Upper lobe of right lung (tissue), 1 donor: ENCODE measurements around the gene BTAF1. TPM values are rescaled to one million over a fixed set of nuclear protein-coding genes. Genes with fewer than 3 reads are reported as not detected.
"Not testable (repeated sequence)": the region's sequence is repeated elsewhere in the genome, so short reads cannot be mapped to it uniquely, and the experiment has no call there.

Source experiments
- ATAC-seq: fragments of 200-7000 bp; cut with Tn5 transposase; one replicate; pipeline ENCODE4 v1.9.1; 2020; ENCODE audit warnings: mild to moderate bottlenecking, moderate library complexity
- DNase-seq: peaks from one replicate; pipeline ENCODE4 v3.0.0-alpha.2; 2020
- H3K27ac ChIP-seq: fragments of 200-600 bp; one replicate; pipeline ENCODE4 v1.8.0; 2022
- H3K27me3 ChIP-seq: fragments of 200-600 bp; one replicate; pipeline ENCODE4 v1.8.0; 2022; ENCODE audit warnings: mild to moderate bottlenecking
- H3K36me3 ChIP-seq: fragments of 200-600 bp; one replicate; pipeline ENCODE4 v1.8.0; 2022
- H3K4me1 ChIP-seq: fragments of 200-600 bp; one replicate; pipeline ENCODE4 v1.8.0; 2022
- H3K4me3 ChIP-seq: fragments of 200-600 bp; one replicate; pipeline ENCODE4 v1.8.0; 2022; ENCODE audit warnings: mild to moderate bottlenecking
- H3K9me3 ChIP-seq: fragments of 200-600 bp; one replicate; pipeline ENCODE4 v1.8.0; 2022
- intact Hi-C: fragments of 100-400 bp; cut with DNase I; formaldehyde crosslinking; loops from one replicate; pipeline ENCODE4 v1.11.0; 2022
- total RNA-seq: library from RNA; stranded (reverse); fragmentation: NEBNext Ultra II Directional; extraction: Animal tissue kit (Norgen Biotek cat#: 25700); gene quantifications from one replicate; pipeline ENCODE4 v1.2.1, GENCODE V29; 2021
- TF ChIP-seq, protein P1 (sequence below): fragments of 200-600 bp; IDR thresholded peaks from one replicate; pipeline ENCODE4 v1.8.0; 2022; ENCODE audit warnings: antibody characterized with exemption
- donor health status: DM: no; HTN: yes; CAD: no; lungs with severe emphysema.

Gene BTAF1
- total RNA-seq, 1 donor from 2014 or later = 28.6 TPM

DNA sequence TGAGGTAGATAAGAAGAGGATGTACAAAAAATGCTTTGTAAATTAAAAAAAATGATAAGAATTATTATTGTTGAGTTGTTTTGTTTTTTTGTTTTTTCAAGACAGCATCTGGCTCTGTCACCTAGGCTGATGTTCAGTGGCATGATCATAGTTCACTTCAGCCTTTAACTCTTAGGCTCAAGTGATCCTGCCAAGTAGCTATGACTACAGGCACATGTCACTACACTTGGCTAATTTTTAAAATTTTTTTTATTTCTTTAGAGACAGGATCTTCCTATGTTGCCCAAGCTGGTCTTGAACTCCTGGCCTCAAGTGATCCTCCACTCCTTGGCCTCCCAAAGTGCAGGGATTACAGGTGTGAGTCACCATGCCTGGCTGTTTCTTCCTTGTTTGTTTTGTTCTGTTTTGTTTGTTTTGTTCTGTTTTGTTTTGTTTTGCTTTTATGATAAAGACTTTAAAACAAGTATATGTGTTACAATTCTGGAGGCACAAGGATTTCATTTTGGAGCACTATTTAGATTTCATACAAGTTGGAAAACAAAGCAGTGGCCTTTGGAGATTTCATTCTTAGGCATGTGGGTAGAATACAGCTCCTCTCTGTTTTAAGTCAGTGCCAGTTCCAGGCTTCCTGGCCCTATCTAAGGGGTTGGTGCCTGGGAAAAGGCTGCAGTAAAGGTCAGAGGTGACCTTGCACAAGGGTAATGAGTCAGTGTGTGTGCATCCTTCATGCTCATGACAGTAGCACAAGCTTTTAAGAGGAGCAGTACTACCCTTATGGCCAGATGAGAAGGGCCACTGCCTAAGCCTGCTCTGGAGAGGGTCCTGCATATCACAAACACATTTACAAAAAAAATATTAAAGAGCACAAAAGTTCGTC is 32.2 kb upstream of the BTAF1 start:
- ATAC-seq (no peak), DNase-seq (no peak)
- Histone ChIP-seq H3K9me3 (no peaks in the 10 kb centered on the region), H3K27ac (no peak overlapping the region), H3K36me3 (no peaks in the 10 kb centered on the region), H3K4me1 (peaks cover 10% of the 10 kb centered on the region), H3K4me3 (no peak overlapping the region), H3K27me3 (no peaks in the 10 kb centered on the region)
- intact Hi-C loops = no loop called here
- TF ChIP-seq, protein P1, sequence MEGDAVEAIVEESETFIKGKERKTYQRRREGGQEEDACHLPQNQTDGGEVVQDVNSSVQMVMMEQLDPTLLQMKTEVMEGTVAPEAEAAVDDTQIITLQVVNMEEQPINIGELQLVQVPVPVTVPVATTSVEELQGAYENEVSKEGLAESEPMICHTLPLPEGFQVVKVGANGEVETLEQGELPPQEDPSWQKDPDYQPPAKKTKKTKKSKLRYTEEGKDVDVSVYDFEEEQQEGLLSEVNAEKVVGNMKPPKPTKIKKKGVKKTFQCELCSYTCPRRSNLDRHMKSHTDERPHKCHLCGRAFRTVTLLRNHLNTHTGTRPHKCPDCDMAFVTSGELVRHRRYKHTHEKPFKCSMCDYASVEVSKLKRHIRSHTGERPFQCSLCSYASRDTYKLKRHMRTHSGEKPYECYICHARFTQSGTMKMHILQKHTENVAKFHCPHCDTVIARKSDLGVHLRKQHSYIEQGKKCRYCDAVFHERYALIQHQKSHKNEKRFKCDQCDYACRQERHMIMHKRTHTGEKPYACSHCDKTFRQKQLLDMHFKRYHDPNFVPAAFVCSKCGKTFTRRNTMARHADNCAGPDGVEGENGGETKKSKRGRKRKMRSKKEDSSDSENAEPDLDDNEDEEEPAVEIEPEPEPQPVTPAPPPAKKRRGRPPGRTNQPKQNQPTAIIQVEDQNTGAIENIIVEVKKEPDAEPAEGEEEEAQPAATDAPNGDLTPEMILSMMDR = no peak

DNA sequence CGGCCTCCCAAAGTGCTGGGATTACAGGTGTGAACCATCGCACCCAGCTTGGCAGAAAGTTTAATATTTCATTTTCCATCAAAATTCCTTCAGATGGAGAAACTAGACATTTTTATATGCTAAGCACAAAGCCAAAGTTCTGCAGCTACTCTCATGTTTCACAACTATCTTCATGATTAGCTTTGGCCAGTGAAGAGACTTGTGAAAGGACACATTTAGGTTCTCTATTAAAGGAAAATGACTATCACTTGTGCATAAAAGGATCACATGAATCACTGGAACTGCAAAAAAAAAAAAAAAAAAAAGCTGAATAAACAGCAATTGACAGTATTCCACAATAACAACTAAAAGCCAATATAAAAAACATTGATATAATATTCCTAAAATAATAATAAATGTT is 30.5 kb upstream of the BTAF1 start:
- ATAC-seq = no peak

DNA sequence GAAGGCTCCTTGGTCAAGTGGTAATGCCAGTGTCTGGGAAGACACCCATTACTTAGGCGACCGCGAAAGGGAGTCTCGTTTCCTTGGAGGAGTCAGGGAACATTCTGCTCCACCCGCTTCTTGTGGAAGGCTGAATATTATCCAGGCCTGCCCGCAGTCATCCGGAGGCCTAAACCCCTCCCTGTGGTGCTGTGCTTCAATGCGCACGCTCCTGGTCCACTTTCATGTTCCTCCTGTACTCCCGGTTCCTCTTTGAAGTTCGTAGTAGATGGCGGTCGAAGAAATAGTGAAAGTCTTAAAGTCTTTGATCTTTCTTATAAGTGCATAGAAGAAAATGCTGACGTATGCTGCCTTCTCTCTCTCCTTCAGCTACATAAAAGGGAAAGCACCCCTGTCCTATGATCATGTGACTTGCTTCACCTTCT is 29.3 kb upstream of the BTAF1 start:
- H3K36me3 ChIP-seq, DNase-seq, H3K9me3 ChIP-seq, H3K4me1 ChIP-seq, H3K27ac ChIP-seq, ATAC-seq, H3K27me3 ChIP-seq, H3K4me3 ChIP-seq, intact Hi-C loops: not testable (repeated sequence)

More for the DNA sequence above, 30.5 kb upstream of the BTAF1 start:
- Histone ChIP-seq H3K27ac (no peak overlapping the region), H3K9me3 (no peaks in the 10 kb centered on the region), H3K4me3 (no peak overlapping the region), H3K36me3 (no peaks in the 10 kb centered on the region), H3K27me3 (no peaks in the 10 kb centered on the region), H3K4me1 (peaks cover 1% of the 10 kb centered on the region)
- TF ChIP-seq, protein P1 = no peak
- intact Hi-C loops = no loop called here
- no peak for DNase-seq

DNA sequence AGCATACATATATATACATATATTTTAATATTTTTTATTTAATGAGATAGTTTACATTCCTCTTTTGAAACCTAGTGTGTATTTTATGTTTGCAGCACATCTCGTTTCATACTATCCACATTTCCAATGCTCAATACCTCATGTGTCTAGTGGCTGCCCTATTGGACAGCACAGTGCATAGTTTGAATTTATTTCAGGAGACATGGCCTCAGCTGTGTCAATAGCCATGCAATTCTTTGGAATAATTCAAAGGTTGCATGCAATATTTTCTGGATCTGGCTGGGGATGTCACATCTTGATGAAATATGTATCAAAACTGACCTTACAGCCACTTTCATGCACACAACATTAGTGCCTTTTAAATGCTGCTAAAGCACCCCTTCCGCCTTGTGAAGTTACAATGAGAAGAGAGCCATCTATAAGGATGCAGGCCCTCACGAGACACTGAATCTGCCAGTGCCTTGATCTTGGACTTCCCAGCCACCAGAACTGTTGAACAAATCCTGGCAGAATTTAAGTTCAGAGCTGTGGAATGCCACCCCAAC is 27.3 kb upstream of the BTAF1 start:
- intact Hi-C loops = no loop called here
- no peaks in the 10 kb centered on the region for H3K27me3 ChIP-seq
- ATAC-seq = no peak
- TF ChIP-seq, protein P1 = no peak
- no peaks in the 10 kb centered on the region for H3K9me3 ChIP-seq
- no peak for DNase-seq
- no peaks in the 10 kb centered on the region for H3K4me1 ChIP-seq
- no peak overlapping the region for H3K4me3 ChIP-seq
- H3K27ac ChIP-seq = no peak overlapping the region
- H3K36me3 ChIP-seq = no peaks in the 10 kb centered on the region

DNA sequence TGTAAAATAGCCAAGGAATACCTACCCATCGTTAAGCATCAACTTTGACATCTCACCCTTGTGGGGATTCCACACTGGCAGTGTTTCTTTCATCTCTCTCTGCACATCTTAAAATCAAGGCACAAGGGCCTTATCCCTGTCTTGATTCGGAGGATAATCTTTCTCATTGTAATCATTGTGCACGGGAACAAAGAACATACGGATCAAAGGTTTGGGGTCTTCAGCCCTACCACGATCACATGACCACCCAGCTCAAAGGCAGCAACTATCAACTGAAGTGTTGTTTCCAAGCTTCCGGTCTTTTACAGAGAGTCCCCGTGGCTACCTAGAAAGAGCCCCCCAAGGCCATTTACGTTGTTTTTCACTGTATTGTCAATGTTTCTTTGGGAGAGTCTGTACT is 26.1 kb upstream of the BTAF1 start:
- no peaks in the 10 kb centered on the region for H3K9me3 ChIP-seq
- DNase-seq (no peak), ATAC-seq (no peak)
- H3K4me3 ChIP-seq = no peak overlapping the region
- TF ChIP-seq, protein P1 = no peak
- H3K4me1 ChIP-seq = no peaks in the 10 kb centered on the region
- H3K27me3 ChIP-seq = no peaks in the 10 kb centered on the region
- H3K27ac ChIP-seq = no peak overlapping the region
- intact Hi-C loops = no loop called here
- H3K36me3 ChIP-seq = no peaks in the 10 kb centered on the region
